Osteocyte (in vitro differentiated cells): Measurements from ENCODE around the gene GPR162. TPM values are rescaled to one million over a fixed set of nuclear protein-coding genes. Genes with fewer than 3 reads are reported as not detected.

Experiments used
- DNase-seq: peaks from one replicate; pipeline ENCODE4 v3.0.0; 2021; ENCODE audit warnings: mixed read lengths; ENCODE audit not compliant: unreplicated experiment; ENCODE audit errors: extremely low spot score
- H3K27ac Mint-ChIP-seq: one replicate; pipeline ENCODE4 v1.8.0; 2021; ENCODE audit warnings: mild to moderate bottlenecking, mixed read lengths; ENCODE audit not compliant: unreplicated experiment
- H3K27me3 Mint-ChIP-seq: one replicate; pipeline ENCODE4 v1.8.0; 2021; ENCODE audit warnings: mixed read lengths; ENCODE audit not compliant: unreplicated experiment
- H3K36me3 Mint-ChIP-seq: one replicate; pipeline ENCODE4 v1.8.0; 2021; ENCODE audit warnings: mixed read lengths; ENCODE audit not compliant: unreplicated experiment
- H3K4me1 Mint-ChIP-seq: one replicate; pipeline ENCODE4 v1.8.0; 2021; ENCODE audit warnings: mixed read lengths; ENCODE audit not compliant: unreplicated experiment
- H3K4me3 Mint-ChIP-seq: one replicate; pipeline ENCODE4 v1.8.0; 2021; ENCODE audit warnings: mild to moderate bottlenecking, moderate library complexity, mixed read lengths; ENCODE audit not compliant: unreplicated experiment
- H3K9me3 Mint-ChIP-seq: one replicate; pipeline ENCODE4 v1.8.0; 2021; ENCODE audit warnings: mixed read lengths; ENCODE audit not compliant: unreplicated experiment
- total RNA-seq: library from RNA; stranded (reverse); gene quantifications from 2 replicates; pipeline ENCODE4 v1.2.1, GENCODE V29; 2021
- TF ChIP-seq, protein P1 (sequence below): fragments of 200-600 bp; sonication (generic); IDR thresholded peaks from 2 replicates; pipeline ENCODE4 v1.5.0; 2021; ENCODE audit warnings: antibody characterized with exemption, mild to moderate bottlenecking, moderate library complexity

Gene GPR162
- total RNA-seq, 1 donor from 2014 or later = 11.5 TPM

DNA sequence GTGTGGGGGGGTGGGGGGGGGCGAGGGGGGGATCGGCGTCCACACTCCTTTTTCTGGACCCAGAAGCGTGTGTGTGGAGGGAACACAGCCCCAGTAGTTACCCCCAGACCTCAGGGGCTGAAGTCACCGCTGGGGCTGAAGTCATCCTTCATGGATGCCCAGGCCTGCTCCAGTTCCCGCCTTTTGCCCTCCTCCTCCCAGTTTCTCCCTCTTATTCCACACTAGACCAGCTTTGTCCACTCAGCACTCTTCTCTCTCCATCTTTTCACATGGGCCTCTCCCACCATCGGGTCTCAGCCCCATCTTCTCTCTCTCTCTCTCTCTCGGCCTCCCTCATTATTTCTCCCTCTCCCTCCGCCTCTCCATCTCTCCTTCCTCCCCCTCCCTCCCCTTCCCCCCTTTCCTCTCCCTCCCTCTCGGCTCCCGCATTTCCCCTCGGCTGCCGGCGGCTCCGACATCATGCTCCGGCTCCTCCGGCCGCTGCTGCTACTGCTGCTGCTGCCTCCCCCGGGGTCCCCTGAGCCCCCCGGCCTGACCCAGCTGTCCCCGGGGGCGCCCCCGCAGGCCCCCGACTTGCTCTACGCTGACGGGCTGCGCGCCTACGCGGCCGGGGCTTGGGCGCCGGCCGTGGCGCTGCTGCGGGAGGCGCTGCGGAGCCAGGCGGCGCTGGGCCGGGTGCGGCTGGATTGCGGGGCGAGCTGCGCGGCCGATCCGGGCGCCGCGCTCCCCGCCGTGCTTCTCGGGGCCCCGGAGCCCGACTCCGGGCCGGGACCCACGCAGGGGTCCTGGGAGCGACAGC, 6.6 kb downstream of the GPR162 start, which contains the start of gene P3H3:
P3H3 (plus strand) TSS at position 426 of the 799 bp plus-strand sequence; CDS start at position 460, 34 bp downstream.
- Mint-ChIP-seq H3K4me3 (peak within 1 kb of the TSS; percentile 98), H3K9me3 (no peaks in the 10 kb centered on the region)

DNA sequence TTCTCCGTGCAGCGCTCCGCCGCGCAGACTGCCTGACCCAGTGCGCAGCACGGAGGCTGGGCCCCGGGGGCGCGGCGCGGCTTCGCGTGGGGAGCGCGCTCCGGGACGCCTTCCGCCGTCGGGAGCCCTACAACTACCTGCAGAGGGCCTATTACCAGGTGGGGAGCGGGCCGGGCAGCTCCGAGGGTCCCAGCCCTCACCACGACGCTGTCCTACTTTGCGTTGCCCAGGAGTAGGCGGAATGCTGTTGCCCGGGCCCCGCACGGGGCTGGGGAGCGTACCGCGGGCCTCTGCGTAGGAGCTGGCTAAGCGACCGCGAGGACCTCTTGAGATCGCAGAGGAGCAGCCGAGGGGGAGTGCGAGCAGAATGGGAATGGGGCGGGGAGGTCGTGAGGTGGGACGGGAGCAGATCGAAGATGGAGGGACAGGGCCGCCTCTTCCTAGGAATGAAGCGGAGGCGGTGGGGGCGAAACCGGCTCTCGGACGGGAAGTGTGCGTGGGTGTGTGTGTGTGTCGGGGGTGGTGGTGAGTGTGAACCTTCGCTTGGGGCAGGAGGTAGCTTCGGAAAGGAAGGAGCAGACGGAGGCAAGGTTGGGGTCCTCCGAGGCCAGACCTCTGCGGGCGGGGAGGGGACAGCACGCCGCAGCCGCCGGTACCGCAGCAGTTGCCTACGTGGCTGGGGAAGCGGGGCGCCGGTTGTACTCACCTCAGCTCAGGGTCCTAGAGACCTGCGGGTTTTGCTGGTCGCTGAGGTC, 7.3 kb downstream of the GPR162 start:
- TF ChIP-seq, protein P1, sequence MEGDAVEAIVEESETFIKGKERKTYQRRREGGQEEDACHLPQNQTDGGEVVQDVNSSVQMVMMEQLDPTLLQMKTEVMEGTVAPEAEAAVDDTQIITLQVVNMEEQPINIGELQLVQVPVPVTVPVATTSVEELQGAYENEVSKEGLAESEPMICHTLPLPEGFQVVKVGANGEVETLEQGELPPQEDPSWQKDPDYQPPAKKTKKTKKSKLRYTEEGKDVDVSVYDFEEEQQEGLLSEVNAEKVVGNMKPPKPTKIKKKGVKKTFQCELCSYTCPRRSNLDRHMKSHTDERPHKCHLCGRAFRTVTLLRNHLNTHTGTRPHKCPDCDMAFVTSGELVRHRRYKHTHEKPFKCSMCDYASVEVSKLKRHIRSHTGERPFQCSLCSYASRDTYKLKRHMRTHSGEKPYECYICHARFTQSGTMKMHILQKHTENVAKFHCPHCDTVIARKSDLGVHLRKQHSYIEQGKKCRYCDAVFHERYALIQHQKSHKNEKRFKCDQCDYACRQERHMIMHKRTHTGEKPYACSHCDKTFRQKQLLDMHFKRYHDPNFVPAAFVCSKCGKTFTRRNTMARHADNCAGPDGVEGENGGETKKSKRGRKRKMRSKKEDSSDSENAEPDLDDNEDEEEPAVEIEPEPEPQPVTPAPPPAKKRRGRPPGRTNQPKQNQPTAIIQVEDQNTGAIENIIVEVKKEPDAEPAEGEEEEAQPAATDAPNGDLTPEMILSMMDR = no peak
- Mint-ChIP-seq H3K9me3 (no peaks in the 10 kb centered on the region), H3K4me3 (peak overlapping the region; percentile 97), H3K27ac (peak overlapping the region; percentile 98), H3K36me3 (peaks cover 17% of the 10 kb centered on the region), H3K4me1 (peaks cover 32% of the 10 kb centered on the region), H3K27me3 (no peaks in the 10 kb centered on the region)
- peak; percentile 85 for DNase-seq

More for the DNA sequence above, 6.6 kb downstream of the GPR162 start, which contains the start of gene P3H3:
- H3K27ac Mint-ChIP-seq = peak within 1 kb of the TSS; percentile 98
- TF ChIP-seq, protein P1 = no peak
- DNase-seq = peak; percentile 83
- no peaks in the 10 kb centered on the region for H3K27me3 Mint-ChIP-seq
- peaks cover 13% of the 10 kb centered on the region for H3K36me3 Mint-ChIP-seq
- peaks cover 33% of the 10 kb centered on the region for H3K4me1 Mint-ChIP-seq

DNA sequence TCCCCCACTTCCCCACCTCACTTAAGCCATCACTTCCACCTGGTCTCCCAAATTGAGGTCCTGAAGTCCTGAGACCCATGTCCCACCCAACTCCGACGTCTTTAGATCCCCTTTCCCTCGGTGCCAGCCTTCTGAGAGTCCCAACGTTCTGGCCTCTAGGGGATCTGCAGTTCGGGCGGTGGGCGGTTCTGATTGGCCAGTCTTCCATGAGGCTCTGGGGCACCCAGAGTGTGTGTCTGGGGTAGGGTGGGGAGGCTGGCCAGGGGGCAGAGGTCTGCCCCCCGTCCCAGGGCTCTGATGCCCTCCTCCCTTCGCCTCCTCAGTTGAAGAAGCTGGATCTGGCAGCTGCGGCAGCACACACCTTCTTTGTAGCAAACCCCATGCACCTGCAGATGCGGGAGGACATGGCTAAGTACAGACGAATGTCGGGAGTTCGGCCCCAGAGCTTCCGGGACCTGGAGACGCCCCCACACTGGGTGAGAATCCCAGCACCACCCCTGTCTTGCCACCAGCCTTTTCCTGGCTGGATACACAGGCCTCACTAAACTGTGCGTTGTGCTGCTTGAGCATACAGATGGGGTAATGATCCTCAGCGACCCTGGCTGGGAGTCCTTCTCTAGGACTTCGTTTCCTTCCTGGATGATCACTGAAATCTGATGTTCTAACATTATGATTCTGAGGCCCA, 8.1 kb downstream of the GPR162 start:
- Mint-ChIP-seq H3K4me3 (peak overlapping the region; percentile 97), H3K9me3 (no peaks in the 10 kb centered on the region), H3K36me3 (peaks cover 22% of the 10 kb centered on the region), H3K27ac (peak overlapping the region; percentile 98), H3K27me3 (no peaks in the 10 kb centered on the region), H3K4me1 (peaks cover 29% of the 10 kb centered on the region)
- TF ChIP-seq, protein P1 = peak; percentile 27
- no peak for DNase-seq

GRCh38 chr12:6830286-6830890, 8.8 kb downstream of the GPR162 start:
- Mint-ChIP-seq H3K27me3 (no peaks in the 10 kb centered on the region), H3K36me3 (peaks cover 22% of the 10 kb centered on the region), H3K4me3 (peak overlapping the region; percentile 97), H3K9me3 (no peaks in the 10 kb centered on the region), H3K27ac (peak overlapping the region; percentile 31), H3K4me1 (peaks cover 24% of the 10 kb centered on the region)
- no peak for DNase-seq
- TF ChIP-seq, protein P1 = no peak
